Stimulated activated CD8-positive, alpha-beta memory T cell treated with anti-CD3 and anti-CD28 coated beads, Interleukin-4, amount 100 ng/mL, for 4 hours (primary cell): ENCODE measurements around the gene HAVCR2.
"Not testable (repeated sequence)": the region's sequence is repeated elsewhere in the genome, so short reads cannot be mapped to it uniquely, and the experiment has no call there.

ENCODE experiments used
- DNase-seq, 2 donors: peaks; one replicate each; pipeline ENCODE4 v3.0.0-alpha.2; 2020; ENCODE audit warnings: low read depth in 2 of 2, low spot score in 1 of 2

The HAVCR2 gene

DNA sequence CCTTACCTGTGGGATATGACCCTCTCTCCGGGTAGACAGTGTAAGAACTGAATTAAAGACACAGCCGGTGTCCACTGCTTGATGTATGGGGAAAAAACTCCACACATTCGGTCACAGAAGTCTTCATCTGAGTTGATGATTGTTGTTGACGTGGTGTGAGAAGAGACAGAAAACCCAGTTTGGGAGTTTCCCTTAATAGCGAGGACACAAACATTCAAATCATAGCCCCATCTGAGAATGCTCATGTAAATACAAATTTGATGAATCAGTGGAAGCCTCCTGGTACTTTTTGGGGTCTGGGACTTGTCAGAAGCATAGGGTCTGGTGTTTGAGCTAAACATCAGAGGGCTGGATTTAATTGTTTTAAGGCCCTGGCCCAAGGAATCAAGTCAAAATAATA is 60.9 kb downstream of the HAVCR2 start:
- DNase-seq = no peak

DNA sequence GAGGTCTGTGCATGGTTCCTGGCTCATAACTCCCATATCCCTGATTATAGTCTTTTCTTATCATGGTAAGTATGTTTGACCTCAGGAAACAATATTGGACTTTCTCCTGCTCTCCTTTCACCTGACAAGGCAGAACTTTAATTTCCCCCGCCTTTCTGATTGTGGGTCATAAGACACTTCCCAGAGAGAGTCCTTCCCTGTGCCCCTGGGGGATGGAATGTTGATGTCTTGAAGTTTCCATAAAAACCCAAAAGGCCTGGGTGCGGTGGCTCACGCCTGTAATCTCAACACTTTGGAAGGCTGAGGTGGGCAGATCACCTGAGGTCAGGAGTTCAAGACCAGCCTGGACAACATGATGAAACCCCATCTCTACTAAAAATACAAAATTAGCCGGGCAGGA is 61.8 kb downstream of the HAVCR2 start:
- DNase-seq = not testable (repeated sequence)

DNA sequence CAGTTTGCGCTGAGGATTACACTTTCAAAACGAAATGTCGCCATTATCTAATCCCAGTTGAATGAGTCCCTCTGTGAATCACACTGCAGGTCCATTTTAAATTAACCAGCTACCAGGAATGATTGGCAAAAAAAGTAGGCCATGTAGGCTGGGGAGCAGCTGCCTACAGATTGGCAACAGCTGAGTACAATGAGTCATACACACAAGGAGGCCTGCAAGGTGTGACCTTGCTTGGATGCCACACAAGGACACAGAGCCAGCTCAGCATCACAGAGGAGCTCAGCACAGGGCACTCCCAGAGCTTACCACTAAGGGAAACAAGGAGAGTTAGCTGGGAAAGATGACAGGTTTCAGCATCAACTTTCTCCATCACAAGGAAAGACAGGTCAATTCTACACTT is 62.8 kb downstream of the HAVCR2 start:
- DNase-seq = no peak

DNA sequence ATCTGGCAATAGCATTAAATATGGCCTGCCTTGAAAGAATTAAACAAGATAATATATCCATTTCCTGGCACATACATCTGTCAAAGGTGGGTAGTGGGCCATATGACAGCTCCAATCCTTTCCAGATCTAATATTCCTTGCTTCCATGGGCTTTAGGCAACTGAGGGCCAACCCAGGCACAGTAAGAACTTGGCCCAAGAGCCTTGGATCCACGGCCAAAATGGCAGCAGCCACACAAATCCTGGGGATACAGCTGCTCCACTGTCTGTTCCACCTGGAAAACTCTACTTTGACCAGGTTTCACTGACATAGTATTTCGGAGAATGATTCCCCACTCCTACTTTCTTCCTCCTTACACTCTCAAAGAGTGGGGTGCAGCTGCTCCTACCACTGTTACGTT is 63.2 kb downstream of the HAVCR2 start:
- DNase-seq = no peak

DNA sequence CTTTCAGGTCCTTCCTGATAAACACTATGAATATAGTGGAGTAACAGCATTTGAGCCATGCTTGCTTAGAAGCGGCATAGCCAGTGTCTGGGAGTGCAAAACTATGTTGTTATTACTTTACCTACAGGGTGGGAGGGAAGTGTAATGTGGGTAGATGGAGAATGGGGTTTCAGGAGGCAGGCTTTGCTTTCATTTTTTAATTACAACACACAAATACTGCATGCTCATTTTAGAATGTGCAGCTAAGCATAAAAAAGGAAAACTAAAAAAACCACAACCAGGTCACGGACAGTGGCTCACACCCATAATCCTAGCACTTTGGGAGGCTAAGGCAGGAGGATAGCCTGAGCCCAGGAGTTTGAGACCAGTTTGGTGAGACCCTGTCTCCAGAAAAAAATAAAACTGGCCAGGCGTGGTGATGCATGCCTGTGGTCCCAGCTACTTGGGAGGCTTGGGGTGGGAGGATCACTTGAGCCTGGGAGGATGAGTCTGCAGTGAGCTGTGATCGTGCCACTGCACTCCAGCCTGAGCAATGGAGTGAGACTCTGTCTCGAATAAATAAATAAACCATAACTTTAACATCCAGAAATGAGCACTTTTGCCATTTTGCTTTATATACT is 70.2 kb downstream of the HAVCR2 start:
- no peak for DNase-seq
